Stimulated activated CD4-positive, alpha-beta T cell treated with anti-CD3 and anti-CD28 coated beads, TNF-alpha, amount 100 ng/mL, for 24 hours (primary cell): ENCODE results near the gene GRM8.
"Not testable (repeated sequence)": the region's sequence is repeated elsewhere in the genome, so short reads cannot be mapped to it uniquely, and the experiment has no call there.

ENCODE experiments used
- DNase-seq, 3 experiments: peaks; one replicate each; pipeline ENCODE4 v3.0.0-alpha.2; 2020; ENCODE audit warnings: low read depth in 3 of 3

GRM8 gene

DNA sequence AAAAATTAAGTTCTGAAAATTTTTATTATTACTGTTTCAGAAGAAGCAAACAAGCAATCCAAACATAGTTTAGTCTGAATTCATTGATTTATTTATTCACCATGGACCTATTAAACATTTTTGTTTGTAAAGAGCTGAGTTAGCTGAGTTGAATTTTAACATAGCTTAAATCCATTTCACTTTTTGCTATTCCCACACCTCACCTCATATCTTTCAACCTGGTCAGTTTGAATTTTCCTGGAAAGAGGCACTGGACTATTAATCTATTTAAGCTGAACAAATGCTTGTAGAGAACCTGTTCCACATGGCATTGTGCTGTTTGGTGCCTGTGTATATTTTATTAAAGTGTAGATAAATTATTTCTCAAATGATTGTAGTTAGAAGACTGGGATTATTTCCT, 344.2 kb downstream of the GRM8 start:
- not testable (repeated sequence) for DNase-seq

- DNase-seq: not testable (repeated sequence)
Observed at GRCh38 chr7:126907657-126908056, 345.1 kb downstream of the GRM8 start.

GRCh38 chr7:126905255-126905654, 347.5 kb downstream of the GRM8 start:
- not testable (repeated sequence) for DNase-seq

GRCh38 chr7:126901041-126901765, 351.5 kb downstream of the GRM8 start:
- not testable (repeated sequence) for DNase-seq

DNA sequence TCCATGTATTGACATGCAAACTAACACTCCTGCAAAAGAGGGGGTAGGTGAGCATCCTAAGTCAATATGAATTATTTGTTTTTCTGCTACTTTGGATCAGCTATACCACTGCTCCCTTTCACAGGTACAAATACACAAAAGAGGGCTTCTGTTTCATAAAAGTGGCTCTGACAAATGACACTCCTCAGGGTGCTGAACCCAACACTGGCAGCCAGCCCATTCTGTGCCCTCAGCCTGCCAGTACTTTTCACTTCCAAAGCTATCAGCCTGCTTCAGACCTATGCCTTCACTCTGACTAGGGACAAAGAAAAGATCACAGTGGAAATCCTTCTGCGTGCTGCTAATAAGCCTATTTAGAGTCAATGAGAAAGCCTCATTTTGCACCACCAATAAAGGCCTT, 364.8 kb downstream of the GRM8 start:
- not testable (repeated sequence) for DNase-seq

DNA sequence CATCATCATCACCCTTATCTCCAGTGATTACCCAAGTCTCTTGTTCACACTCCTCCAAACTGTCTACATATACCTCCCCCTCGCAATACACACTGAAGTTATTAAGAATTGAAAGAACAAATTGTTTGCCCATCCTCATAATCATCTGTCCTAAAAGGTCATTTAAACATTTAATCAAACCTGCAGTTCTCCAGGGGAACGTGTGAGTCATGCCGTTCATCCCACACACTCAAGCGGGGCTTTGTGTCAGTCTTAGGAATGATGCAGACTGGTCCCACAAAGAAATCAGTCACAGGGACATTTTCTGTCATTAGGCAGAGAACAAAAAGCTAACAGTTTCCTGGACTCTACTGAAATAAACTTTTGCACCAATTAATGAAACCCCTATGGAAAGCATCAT, 365.2 kb downstream of the GRM8 start:
- not testable (repeated sequence) for DNase-seq

DNA sequence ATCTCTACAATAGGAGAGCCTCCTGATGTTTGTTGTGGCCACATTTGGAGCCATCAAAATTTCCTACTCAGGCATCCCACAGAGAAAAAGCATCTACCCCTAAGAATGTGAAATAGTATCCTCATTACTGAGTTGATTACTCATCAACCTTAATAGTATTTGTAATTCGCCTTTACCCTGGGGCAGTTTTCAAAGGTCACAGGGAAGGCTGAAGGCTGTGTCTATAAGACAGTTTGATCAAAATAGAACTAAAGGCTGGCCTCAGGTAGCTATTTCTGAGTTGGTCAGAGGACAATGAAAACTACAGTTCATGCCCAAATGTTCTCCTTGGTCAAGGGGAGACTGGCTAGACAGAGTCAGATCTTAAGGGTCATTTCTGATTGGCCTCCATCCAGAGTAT, 370.0 kb downstream of the GRM8 start:
- not testable (repeated sequence) for DNase-seq

GRCh38 chr7:126881908-126882307, 370.8 kb downstream of the GRM8 start:
- DNase-seq: not testable (repeated sequence)

DNA sequence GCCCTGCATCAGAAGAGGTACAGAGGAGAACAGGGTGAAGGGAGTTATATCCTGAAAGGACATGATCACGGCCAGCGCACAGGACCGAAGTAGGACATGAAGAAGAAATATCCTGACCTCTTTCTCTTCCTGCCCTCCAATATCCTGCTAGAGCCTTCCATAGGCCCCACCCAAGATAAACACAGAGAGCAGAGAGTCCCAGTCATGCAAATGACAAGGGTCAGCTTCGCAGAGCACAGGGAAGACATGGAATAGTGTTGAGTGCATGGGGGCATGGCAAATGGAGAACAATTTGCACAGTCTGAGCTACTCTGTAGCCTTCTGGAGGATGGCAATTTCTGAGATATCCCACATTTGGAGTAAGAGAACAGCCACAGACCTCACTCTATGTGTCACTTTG, 371.4 kb downstream of the GRM8 start:
- DNase-seq: no peak

GRCh38 chr7:126876536-126876935, 376.2 kb downstream of the GRM8 start:
- not testable (repeated sequence) for DNase-seq

- no peak for DNase-seq
Observed at GRCh38 chr7:126856691-126857291, 395.9 kb downstream of the GRM8 start.

- no peak for DNase-seq
Observed at GRCh38 chr7:126845331-126845730, 407.4 kb downstream of the GRM8 start.

- no peak for DNase-seq
Observed at GRCh38 chr7:126843883-126844282, 408.9 kb downstream of the GRM8 start.

GRCh38 chr7:126843336-126843735, 409.4 kb downstream of the GRM8 start:
- DNase-seq: no peak

DNA sequence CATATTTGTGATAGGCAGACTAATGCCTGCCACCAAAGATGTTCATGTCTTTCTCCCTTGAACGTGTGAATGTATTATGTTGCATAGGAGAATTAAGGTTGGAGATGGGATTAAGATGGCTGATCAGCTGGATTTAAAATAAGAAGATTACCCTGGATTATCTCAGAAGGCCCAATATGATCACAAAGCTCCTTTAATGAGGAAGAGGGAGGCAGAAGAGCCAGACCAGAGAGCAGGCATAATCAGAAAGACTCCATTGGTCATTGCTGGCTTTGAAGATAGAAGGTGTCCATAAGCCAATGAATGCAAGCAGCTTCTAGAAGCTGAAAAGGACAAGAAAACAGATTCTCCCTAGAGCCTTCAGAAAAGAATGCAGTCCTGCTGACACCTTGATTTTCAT, 410.3 kb downstream of the GRM8 start:
- no peak for DNase-seq

GRCh38 chr7:126840869-126841268, 411.9 kb downstream of the GRM8 start:
- DNase-seq: no peak

DNA sequence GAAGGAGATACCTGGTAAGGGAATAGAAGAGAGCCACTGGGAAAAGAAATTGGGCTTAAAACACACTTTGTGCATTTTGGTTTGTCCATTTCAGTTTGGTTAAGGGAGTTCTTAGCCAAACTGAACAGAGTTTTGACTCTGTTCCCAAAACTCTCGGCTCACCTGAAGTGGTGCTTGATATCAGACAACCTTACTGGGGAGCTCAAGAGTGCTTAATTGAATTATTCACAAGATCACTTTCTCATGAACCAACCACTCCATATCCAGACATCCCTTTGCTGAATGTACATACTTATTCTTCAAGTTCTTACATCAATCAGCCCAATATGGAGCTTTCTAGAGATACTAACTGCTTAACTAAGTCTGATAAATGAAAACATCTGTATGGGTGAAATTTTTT, 413.1 kb downstream of the GRM8 start:
- no peak for DNase-seq

DNA sequence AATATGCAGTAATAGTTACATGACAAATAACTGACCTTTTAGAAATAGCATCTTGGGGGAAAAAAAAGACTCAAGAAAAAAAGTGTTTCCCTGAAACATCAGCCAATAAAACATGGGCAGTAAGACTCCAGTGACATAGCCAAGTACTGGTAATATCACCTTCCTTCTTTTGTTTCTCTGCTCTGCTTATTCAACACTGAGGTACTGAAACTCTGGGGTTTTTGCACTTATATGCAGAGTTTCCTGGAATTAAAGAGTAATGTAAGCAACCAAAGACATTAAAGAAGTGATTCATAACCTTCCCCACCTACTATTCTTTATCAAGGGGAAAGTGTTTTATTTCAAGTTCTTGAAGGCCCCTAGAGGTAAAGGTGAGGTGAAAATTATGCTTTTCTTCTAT, 414.5 kb downstream of the GRM8 start:
- no peak for DNase-seq

- not testable (repeated sequence) for DNase-seq
Observed at GRCh38 chr7:126831241-126831640, 421.5 kb downstream of the GRM8 start.

- DNase-seq: no peak
Observed at GRCh38 chr7:126820925-126821324, 431.8 kb downstream of the GRM8 start.

GRCh38 chr7:126819197-126819484, 433.6 kb downstream of the GRM8 start:
- no peak for DNase-seq

GRCh38 chr7:126818393-126819196, 434.1 kb downstream of the GRM8 start:
- no peak for DNase-seq

GRCh38 chr7:126809188-126809587, 443.6 kb downstream of the GRM8 start:
- no peak for DNase-seq
